ENCODE data around the gene HCFC1R1. TPM values are rescaled to one million over a fixed set of nuclear protein-coding genes. Genes with fewer than 3 reads are reported as not detected.

The HCFC1R1 gene
- total and polyA plus RNA-seq, 2 of the 8 experiments (the other 6 are each of a cell fraction or from before 2014, with no cell fraction given): 72.7 to 138 TPM

DNA sequence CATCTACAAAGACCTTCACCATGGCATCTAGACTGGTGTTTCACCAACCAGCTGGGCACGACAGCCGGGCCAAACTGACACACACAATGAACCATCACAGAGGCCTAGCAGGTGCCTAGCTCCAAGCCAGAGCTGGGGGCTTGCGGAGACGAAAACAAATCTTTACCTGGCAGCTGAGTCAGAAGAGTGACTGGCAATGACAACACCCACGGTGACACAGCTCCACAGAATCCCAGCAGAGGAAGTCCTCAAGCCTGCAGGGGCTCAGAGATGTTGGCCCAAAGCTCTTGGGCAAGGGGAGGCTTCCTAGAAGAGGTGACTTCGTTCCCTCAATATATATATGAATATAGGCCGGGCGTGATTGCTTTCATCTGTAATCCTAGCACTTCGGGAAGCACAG lies 27.8 kb upstream of the HCFC1R1 start:
- H2BK15ac ChIP-seq (ENCODE audit: low read length): no peak overlapping the region
- H3K79me1 ChIP-seq (ENCODE audit: low read depth, low read length): no peaks in the 10 kb centered on the region
- H3K27ac ChIP-seq (ENCODE audit: low read depth, low read length): no peak overlapping the region
- no peak overlapping the region for H3K9ac ChIP-seq (replicated peaks in 1 of 4; ENCODE audit: extremely low read depth in 1 of 4, low read depth in 3 of 4, low read length in 3 of 4)
- no peak overlapping the region for H2BK5ac ChIP-seq (ENCODE audit: low read depth, low read length)
- H3K23me2 ChIP-seq (ENCODE audit: low read depth, low read length): peaks cover 6% of the 10 kb centered on the region; the same call in 1 of the 2 replicates
- peaks cover 0 to 7% (median 4%) of the 10 kb centered on the region in 4 experiments; a peak in 3 of 7 replicates for H3K4me1 ChIP-seq (replicated peaks in 1 of 4; ENCODE audit: control insufficient read depth in 3 of 4, insufficient read depth in 4 of 4, low read length in 3 of 4)
- H4K5ac ChIP-seq (ENCODE audit: insufficient read length, low read depth, low read length): no peak overlapping the region
- no peak overlapping the region for H2AFZ ChIP-seq (ENCODE audit: low read length)
- H3K4ac ChIP-seq (replicated peaks; ENCODE audit: insufficient read length, low read depth, low read length): no peak overlapping the region
- no peak overlapping the region for H3K14ac ChIP-seq (ENCODE audit: insufficient read length)
- CTCF ChIA-PET (ENCODE audit: partially characterized antibody): interaction anchor here (0.9 to 7.4 kb wide), 5 partner anchors 8 to 26 kb away, joined by 3 to 117 read pairs (median 7); no protein-coding TSS in a partner anchor
- POLR2A ChIA-PET (ENCODE audit: partially characterized antibody): interaction anchor here (0.7 to 6.1 kb wide), 9 partner anchors 13 to 82 kb away, joined by 3 to 94 read pairs (median 4); partner anchors contain the start of genes HCFC1R1, PAQR4, THOC6 and TNFRSF12A
- H3K36me3 ChIP-seq (ENCODE audit: control insufficient read depth in 2 of 4, insufficient read depth in 4 of 4, low read length in 3 of 4): no peaks in the 10 kb centered on the region; a peak in 1 of 8 replicates
- no peak overlapping the region; the same call in 1 of the 2 replicates for H3K18ac ChIP-seq (ENCODE audit: extremely low read depth, low read length)
- H3K4me3 ChIP-seq (ENCODE audit: extremely low read depth in 1 of 4, insufficient read depth in 2 of 4, low read depth in 3 of 4, low read length in 4 of 4): no peak overlapping the region
- no peak overlapping the region for H2BK20ac ChIP-seq (ENCODE audit: low read length)
- H3K23ac ChIP-seq (ENCODE audit: insufficient read length): no peak overlapping the region
- no peak overlapping the region for H2AK5ac ChIP-seq (ENCODE audit: low read depth, low read length)
- no peaks in the 10 kb centered on the region for H3K9me3 ChIP-seq (ENCODE audit: insufficient read depth in 2 of 2, low read depth in 1 of 2, low read length in 1 of 2)
- H3K27me3 ChIP-seq (replicated peaks in 1 of 4; ENCODE audit: control insufficient read depth in 3 of 4, extremely low read depth in 1 of 4, insufficient read depth in 3 of 4, low read length in 3 of 4): peaks cover 0 to 8% (median 3%) of the 10 kb centered on the region in 4 experiments; a peak in 6 of 7 replicates
- H2BK120ac ChIP-seq (replicated peaks; ENCODE audit: low read depth, low read length): no peak overlapping the region
- no peak overlapping the region for H2BK12ac ChIP-seq (ENCODE audit: low read depth, low read length)
- H3K4me2 ChIP-seq (ENCODE audit: insufficient read depth in 1 of 2, low read depth in 2 of 2, low read length in 2 of 2): no peak overlapping the region
- no peak overlapping the region for H4K8ac ChIP-seq (ENCODE audit: extremely low read depth, insufficient read depth, low read length)
- no peak overlapping the region for H3K56ac ChIP-seq (replicated peaks; ENCODE audit: insufficient read length, low read depth, low read length)
- no peaks in the 10 kb centered on the region for H3K79me2 ChIP-seq (ENCODE audit: control insufficient read depth in 1 of 2, insufficient read depth in 2 of 2, low read length in 2 of 2)
- 82% methylated on average over 9 of the region's 9 CpGs; no CpG with 5 or more reads in 1 of the 2 experiments for WGBS, 2 experiments (ENCODE audit: extremely low coverage in 1 of 2, insufficient coverage in 1 of 2, insufficient read length in 1 of 2, insufficient replicate concordance in 2 of 2, low coverage in 1 of 2, low lambda C conversion rate in 2 of 2, missing lambda C conversion rate in 1 of 2)
- no peak overlapping the region for H4K91ac ChIP-seq (replicated peaks; ENCODE audit: insufficient read length, low read length)
- DNase-seq (ENCODE audit: low read depth in 1 of 2, low spot score in 2 of 2): no peak
- TF ChIP-seq CHD1 (IDR thresholded peaks at IDR 0.05; ENCODE audit: low read depth, low read length): no peak
- TF ChIP-seq HDAC6 (IDR thresholded peaks at IDR 0.05; ENCODE audit: low read depth, low read length): no peak
- TF ChIP-seq TAF1 (IDR thresholded peaks at IDR 0.05; ENCODE audit: low read depth, low read length): no peak
- TF ChIP-seq, protein P1, sequence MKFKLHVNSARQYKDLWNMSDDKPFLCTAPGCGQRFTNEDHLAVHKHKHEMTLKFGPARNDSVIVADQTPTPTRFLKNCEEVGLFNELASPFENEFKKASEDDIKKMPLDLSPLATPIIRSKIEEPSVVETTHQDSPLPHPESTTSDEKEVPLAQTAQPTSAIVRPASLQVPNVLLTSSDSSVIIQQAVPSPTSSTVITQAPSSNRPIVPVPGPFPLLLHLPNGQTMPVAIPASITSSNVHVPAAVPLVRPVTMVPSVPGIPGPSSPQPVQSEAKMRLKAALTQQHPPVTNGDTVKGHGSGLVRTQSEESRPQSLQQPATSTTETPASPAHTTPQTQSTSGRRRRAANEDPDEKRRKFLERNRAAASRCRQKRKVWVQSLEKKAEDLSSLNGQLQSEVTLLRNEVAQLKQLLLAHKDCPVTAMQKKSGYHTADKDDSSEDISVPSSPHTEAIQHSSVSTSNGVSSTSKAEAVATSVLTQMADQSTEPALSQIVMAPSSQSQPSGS (IDR thresholded peaks at IDR 0.05; ENCODE audit: low read length): no peak
- no peak for TF ChIP-seq CTBP2 (IDR thresholded peaks at IDR 0.05; ENCODE audit: borderline replicate concordance, insufficient read depth, insufficient read length, low read length)
- TF ChIP-seq TBP (IDR thresholded peaks at IDR 0.05; ENCODE audit: low read depth, low read length): no peak
- no peak for TF ChIP-seq ASH2L (IDR thresholded peaks at IDR 0.05; ENCODE audit: low read length)
- no peak for TF ChIP-seq SP4 (IDR thresholded peaks at IDR 0.05; ENCODE audit: low read length)
- TF ChIP-seq SUZ12 (IDR thresholded peaks at IDR 0.05; ENCODE audit: low read length): no peak
- TF ChIP-seq, protein P2, sequence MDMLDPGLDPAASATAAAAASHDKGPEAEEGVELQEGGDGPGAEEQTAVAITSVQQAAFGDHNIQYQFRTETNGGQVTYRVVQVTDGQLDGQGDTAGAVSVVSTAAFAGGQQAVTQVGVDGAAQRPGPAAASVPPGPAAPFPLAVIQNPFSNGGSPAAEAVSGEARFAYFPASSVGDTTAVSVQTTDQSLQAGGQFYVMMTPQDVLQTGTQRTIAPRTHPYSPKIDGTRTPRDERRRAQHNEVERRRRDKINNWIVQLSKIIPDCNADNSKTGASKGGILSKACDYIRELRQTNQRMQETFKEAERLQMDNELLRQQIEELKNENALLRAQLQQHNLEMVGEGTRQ (IDR thresholded peaks at IDR 0.05; ENCODE audit: low read length): no peak
- no peak for TF ChIP-seq GABPA (IDR thresholded peaks at IDR 0.05; ENCODE audit: borderline replicate concordance, insufficient read depth, low read length)
- H4K20me1 ChIP-seq (replicated peaks in 1 of 2; ENCODE audit: control insufficient read depth in 1 of 2, insufficient read depth in 2 of 2, low read length in 2 of 2): peaks cover under 1 to 18% of the 10 kb centered on the region in 2 experiments
- FAIRE-seq: no peak

Measured in H1 (cell line).